HG03025 (cell line): Measurements from ENCODE around the gene VPS8.

Experiments used
- ATAC-seq: cut with Tn5 transposase; IDR thresholded peaks from one replicate; pipeline ENCODE4 v1.9.1; 2021; ENCODE audit warnings: mild to moderate bottlenecking, moderate library complexity; ENCODE audit not compliant: unreplicated experiment, low FRiP score

VPS8 gene

GRCh38 chr3:185040425-185040824, 228.5 kb downstream of the VPS8 start:
- ATAC-seq = no peak

- no peak for ATAC-seq
These were observed 229.6 kb downstream of the VPS8 start for GRCh38 chr3:185041540-185041939.

GRCh38 chr3:185042312-185043050, 230.5 kb downstream of the VPS8 start:
- no peak for ATAC-seq

GRCh38 chr3:185046164-185046515, 234.2 kb downstream of the VPS8 start:
- ATAC-seq = no peak

- ATAC-seq = no peak
These were observed 234.6 kb downstream of the VPS8 start for GRCh38 chr3:185046603-185047002.

GRCh38 chr3:185049710-185050109, 237.7 kb downstream of the VPS8 start:
- ATAC-seq = no peak

- ATAC-seq = no peak
These were observed 239.8 kb downstream of the VPS8 start for GRCh38 chr3:185051801-185052200.

- no peak for ATAC-seq
These were observed 240.7 kb downstream of the VPS8 start for GRCh38 chr3:185052631-185053030.

- ATAC-seq = no peak
These were observed 244.9 kb downstream of the VPS8 start for GRCh38 chr3:185056908-185057307.

GRCh38 chr3:185057829-185058228, 245.9 kb downstream of the VPS8 start:
- ATAC-seq = no peak

- ATAC-seq = no peak
These were observed 246.8 kb downstream of the VPS8 start for GRCh38 chr3:185058796-185059195.

- ATAC-seq = no peak
These were observed 247.8 kb downstream of the VPS8 start for GRCh38 chr3:185059766-185060165.

GRCh38 chr3:185060655-185061054, 248.7 kb downstream of the VPS8 start:
- ATAC-seq = no peak

GRCh38 chr3:185062191-185062590, 250.2 kb downstream of the VPS8 start:
- no peak for ATAC-seq

GRCh38 chr3:185063431-185063830, 251.5 kb downstream of the VPS8 start:
- ATAC-seq = no peak

GRCh38 chr3:185065059-185065458, 253.1 kb downstream of the VPS8 start:
- no peak for ATAC-seq

- ATAC-seq = no peak
These were observed 254.3 kb downstream of the VPS8 start for GRCh38 chr3:185066251-185066650.

- no peak for ATAC-seq
These were observed 255.2 kb downstream of the VPS8 start for GRCh38 chr3:185067173-185067572.

- ATAC-seq = no peak
These were observed 257.4 kb downstream of the VPS8 start for GRCh38 chr3:185069037-185070030.

GRCh38 chr3:185070491-185071286, 258.7 kb downstream of the VPS8 start:
- ATAC-seq = no peak

- ATAC-seq = no peak
These were observed 259.4 kb downstream of the VPS8 start for GRCh38 chr3:185071287-185071800.
